HepG2 (cell line): Measurements from ENCODE around the gene CIITA. TPM values are rescaled to one million over a fixed set of nuclear protein-coding genes. Genes with fewer than 3 reads are reported as not detected.

Experiments
- MAX ChIP-seq: IDR thresholded peaks from 2 replicates; pipeline ENCODE4 v1.6.1; 2012; ENCODE audit warnings: inconsistent platforms
- MED13 ChIP-seq: sonication (generic); formaldehyde crosslinking; IDR thresholded peaks from 2 replicates; pipeline ENCODE4 v1.5.0; 2020; ENCODE audit warnings: missing genetic modification reagents
- NFKBIZ ChIP-seq: IDR thresholded peaks from 2 replicates; pipeline ENCODE4 v1.6.1; 2018; ENCODE audit warnings: missing genetic modification reagents, missing compliant biosample characterization
- POGZ ChIP-seq: sonication (generic); formaldehyde crosslinking; IDR thresholded peaks from 2 replicates; pipeline ENCODE4 v1.4.0; 2020; ENCODE audit warnings: mild to moderate bottlenecking, missing genetic modification reagents
- POLR2AphosphoS2 ChIP-seq: IDR thresholded peaks from 2 replicates; pipeline ENCODE4 v1.6.1; 2011; ENCODE audit warnings: low read depth, low read length, improper control_type of control experiment
- REPIN1 ChIP-seq: sonication (generic); formaldehyde crosslinking; IDR thresholded peaks from 2 replicates; pipeline ENCODE4 v1.8.0; 2022; ENCODE audit warnings: missing genetic modification reagents, low read depth, mild to moderate bottlenecking, borderline replicate concordance
- RFX3 ChIP-seq: IDR thresholded peaks from 2 replicates; pipeline ENCODE4 v1.6.1; 2016; ENCODE audit warnings: missing biosample characterization, missing genetic modification reagents
- RXRB ChIP-seq: IDR thresholded peaks from 2 replicates; pipeline ENCODE4 v1.6.1; 2016; ENCODE audit warnings: borderline replicate concordance, missing genetic modification reagents, missing compliant biosample characterization
- SAP130 ChIP-seq: IDR thresholded peaks from 2 replicates; pipeline ENCODE4 v1.6.1; 2016; ENCODE audit warnings: low read depth
- SSRP1 ChIP-seq: IDR thresholded peaks from 2 replicates; pipeline ENCODE4 v1.6.1; 2016; ENCODE audit warnings: control low read depth
- TFDP2 ChIP-seq: sonication (generic); formaldehyde crosslinking; IDR thresholded peaks from 2 replicates; pipeline ENCODE4 v1.4.0; 2020; ENCODE audit warnings: missing genetic modification reagents
- YEATS2 ChIP-seq: sonication (generic); formaldehyde crosslinking; IDR thresholded peaks from 2 replicates; pipeline ENCODE4 v1.4.0; 2020; ENCODE audit warnings: missing genetic modification reagents, borderline replicate concordance
- ZBTB42 ChIP-seq: sonication (generic); formaldehyde crosslinking; IDR thresholded peaks from 2 replicates; pipeline ENCODE4 v1.5.0; 2020; ENCODE audit warnings: mild to moderate bottlenecking, missing genetic modification reagents
- ZBTB49 ChIP-seq: sonication (generic); formaldehyde crosslinking; IDR thresholded peaks from 2 replicates; pipeline ENCODE4 v1.4.0; 2020; ENCODE audit warnings: missing genetic modification reagents, borderline replicate concordance
- ZNF263 ChIP-seq: sonication (generic); formaldehyde crosslinking; IDR thresholded peaks from 2 replicates; pipeline ENCODE4 v1.4.0; 2020; ENCODE audit warnings: missing genetic modification reagents
- ZNF468 ChIP-seq: sonication (generic); formaldehyde crosslinking; IDR thresholded peaks from 2 replicates; pipeline ENCODE4 v1.8.0; 2022; ENCODE audit warnings: mild to moderate bottlenecking, moderate library complexity, missing genetic modification reagents
- ZNF710 ChIP-seq: sonication (generic); formaldehyde crosslinking; IDR thresholded peaks from 2 replicates; pipeline ENCODE4 v1.5.0; 2020; ENCODE audit warnings: mild to moderate bottlenecking, missing genetic modification reagents, borderline replicate concordance
- ZSCAN25 ChIP-seq: sonication (generic); formaldehyde crosslinking; IDR thresholded peaks from 2 replicates; pipeline ENCODE4 v1.8.0; 2022; ENCODE audit warnings: mild to moderate bottlenecking, missing genetic modification reagents
- polyA plus RNA-seq, 8 experiments: library from polyadenylated mRNA; depleted of rRNA in 3 of 8; stranded (reverse) in 7 of 8; unstranded in 1 of 8; fragments of >200 nt; fragmentation: Illumina TruSeq in 4 of 8; extraction: Trizol in 4 of 8; gene quantifications; 2 replicates each; pipeline versions ENCODE4 v1.2.1 to v1.2.3, GENCODE V29; 2011 to 2016; ENCODE audit warnings: low read depth in 4 of 8, missing spikeins in 1 of 8, mixed read lengths in 1 of 8; ENCODE audit not compliant: insufficient read depth in 1 of 8
- total RNA-seq, 5 experiments: library from RNA; depleted of rRNA; stranded (reverse); fragments of >200 nt; fragmentation: Illumina TruSeq; extraction: Trizol; gene quantifications; 2 replicates each; pipeline ENCODE4 v1.2.3, GENCODE V29; 2016; ENCODE audit warnings: low read depth in 1 of 5
- TF ChIP-seq, protein P1 (sequence below): sonication (generic); formaldehyde crosslinking; IDR thresholded peaks from 2 replicates; pipeline ENCODE4 v1.5.0; 2020; ENCODE audit warnings: missing genetic modification reagents
- TF ChIP-seq, protein P2 (sequence below): sonication (generic); formaldehyde crosslinking; conservative IDR thresholded peaks from 2 replicates; pipeline ENCODE4 v1.4.0; 2020; ENCODE audit warnings: missing genetic modification reagents

The CIITA gene
- total and polyA plus RNA-seq, 2 of the 13 experiments (the other 11 are each of a cell fraction or from before 2014, with no cell fraction given): 0.08 to 0.09 TPM

DNA sequence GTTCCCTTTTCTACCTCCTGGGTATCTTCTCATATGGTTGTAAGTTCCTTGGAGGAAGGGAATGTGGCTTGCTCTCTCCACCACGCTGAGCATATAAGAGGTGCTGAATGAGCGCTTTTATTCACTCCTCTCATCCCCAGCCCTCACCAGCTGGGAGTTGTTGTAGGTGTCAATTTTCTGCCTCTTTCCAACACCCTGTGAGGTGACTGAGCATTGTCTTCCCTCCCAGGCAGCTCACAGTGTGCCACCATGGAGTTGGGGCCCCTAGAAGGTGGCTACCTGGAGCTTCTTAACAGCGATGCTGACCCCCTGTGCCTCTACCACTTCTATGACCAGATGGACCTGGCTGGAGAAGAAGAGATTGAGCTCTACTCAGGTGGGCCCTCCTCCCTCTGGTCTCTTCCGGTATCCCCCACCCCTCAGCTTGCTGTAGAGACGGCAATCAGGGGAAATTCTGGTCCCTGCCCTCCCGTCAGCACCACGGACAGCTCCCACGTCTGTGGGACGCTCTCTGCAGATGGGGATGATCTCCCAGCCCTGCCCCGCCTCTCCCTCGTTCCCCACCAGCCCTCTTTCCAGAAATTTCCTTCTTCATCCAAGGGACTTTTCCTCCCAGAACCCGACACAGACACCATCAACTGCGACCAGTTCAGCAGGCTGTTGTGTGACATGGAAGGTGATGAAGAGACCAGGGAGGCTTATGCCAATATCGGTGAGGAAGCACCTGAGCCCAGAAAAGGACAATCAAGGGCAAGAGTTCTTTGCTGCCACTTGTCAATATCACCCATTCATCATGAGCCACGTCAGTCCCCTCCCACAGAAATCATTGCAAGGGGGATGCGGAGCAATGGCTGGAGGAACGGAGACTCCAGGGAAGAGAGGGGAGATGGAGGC lies 18.3 kb downstream of the CIITA start (continued):
- TF ChIP-seq, protein P1, sequence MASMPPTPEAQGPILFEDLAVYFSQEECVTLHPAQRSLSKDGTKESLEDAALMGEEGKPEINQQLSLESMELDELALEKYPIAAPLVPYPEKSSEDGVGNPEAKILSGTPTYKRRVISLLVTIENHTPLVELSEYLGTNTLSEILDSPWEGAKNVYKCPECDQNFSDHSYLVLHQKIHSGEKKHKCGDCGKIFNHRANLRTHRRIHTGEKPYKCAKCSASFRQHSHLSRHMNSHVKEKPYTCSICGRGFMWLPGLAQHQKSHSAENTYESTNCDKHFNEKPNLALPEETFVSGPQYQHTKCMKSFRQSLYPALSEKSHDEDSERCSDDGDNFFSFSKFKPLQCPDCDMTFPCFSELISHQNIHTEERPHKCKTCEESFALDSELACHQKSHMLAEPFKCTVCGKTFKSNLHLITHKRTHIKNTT: no peak
- TF ChIP-seq ZBTB49 (CRISPR knock-in tag) (peak; percentile 97), ZBTB42 (CRISPR knock-in tag) (peak; percentile 90), MED13 (peak; percentile 84), YEATS2 (CRISPR knock-in tag) (peak; percentile 70; the same call in 1 of the 2 replicates), ZNF468 (CRISPR knock-in tag) (no peak), RXRB (CRISPR knock-in tag) (peak; percentile 74), POLR2AphosphoS2 (no peak), ZNF710 (CRISPR knock-in tag) (0 out of 2 replicates have a peak, but pooled peaks have one; percentile 49), REPIN1 (CRISPR knock-in tag) (0 out of 2 replicates have a peak, but pooled peaks have one; percentile 38), MAX (no peak), TFDP2 (0 out of 2 replicates have a peak, but pooled peaks have one; percentile 39), POGZ (CRISPR knock-in tag) (no peak), ZSCAN25 (CRISPR knock-in tag) (peak; percentile 83; the same call in 1 of the 2 replicates), SSRP1 (CRISPR knock-in tag) (no peak), SAP130 (CRISPR knock-in tag) (peak; percentile 73), RFX3 (0 out of 2 replicates have a peak, but pooled peaks have one; percentile 25), NFKBIZ (CRISPR knock-in tag) (peak; percentile 96), ZNF263 (CRISPR knock-in tag) (peak; percentile 47; the same call in 1 of the 2 replicates)
- TF ChIP-seq, protein P2, sequence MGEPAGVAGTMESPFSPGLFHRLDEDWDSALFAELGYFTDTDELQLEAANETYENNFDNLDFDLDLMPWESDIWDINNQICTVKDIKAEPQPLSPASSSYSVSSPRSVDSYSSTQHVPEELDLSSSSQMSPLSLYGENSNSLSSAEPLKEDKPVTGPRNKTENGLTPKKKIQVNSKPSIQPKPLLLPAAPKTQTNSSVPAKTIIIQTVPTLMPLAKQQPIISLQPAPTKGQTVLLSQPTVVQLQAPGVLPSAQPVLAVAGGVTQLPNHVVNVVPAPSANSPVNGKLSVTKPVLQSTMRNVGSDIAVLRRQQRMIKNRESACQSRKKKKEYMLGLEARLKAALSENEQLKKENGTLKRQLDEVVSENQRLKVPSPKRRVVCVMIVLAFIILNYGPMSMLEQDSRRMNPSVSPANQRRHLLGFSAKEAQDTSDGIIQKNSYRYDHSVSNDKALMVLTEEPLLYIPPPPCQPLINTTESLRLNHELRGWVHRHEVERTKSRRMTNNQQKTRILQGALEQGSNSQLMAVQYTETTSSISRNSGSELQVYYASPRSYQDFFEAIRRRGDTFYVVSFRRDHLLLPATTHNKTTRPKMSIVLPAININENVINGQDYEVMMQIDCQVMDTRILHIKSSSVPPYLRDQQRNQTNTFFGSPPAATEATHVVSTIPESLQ (CRISPR knock-in tag): peak; percentile 97; the same call in 1 of the 2 replicates
